Nephron progenitor cell (in vitro differentiated cells): ENCODE data around the gene DNASE2B.

ENCODE experiments used
- DNase-seq: peaks from one replicate; pipeline ENCODE4 v3.0.0; 2021
- H3K27ac Mint-ChIP-seq: 2 replicates; pipeline ENCODE4 v1.8.0; 2021; ENCODE audit warnings: mild to moderate bottlenecking, moderate library complexity, mixed read lengths
- H3K27me3 Mint-ChIP-seq: 2 replicates; pipeline ENCODE4 v1.8.0; 2021; ENCODE audit warnings: mild to moderate bottlenecking, low read depth, mixed read lengths; ENCODE audit not compliant: poor library complexity
- H3K36me3 Mint-ChIP-seq: 2 replicates; pipeline ENCODE4 v1.8.0; 2021; ENCODE audit warnings: low read depth, mixed read lengths
- H3K4me1 Mint-ChIP-seq: 2 replicates; pipeline ENCODE4 v1.8.0; 2021; ENCODE audit warnings: mixed read lengths
- H3K4me3 Mint-ChIP-seq: 2 replicates; pipeline ENCODE4 v1.8.0; 2021; ENCODE audit warnings: mild to moderate bottlenecking, moderate library complexity, mixed read lengths
- H3K9me3 Mint-ChIP-seq: 2 replicates; pipeline ENCODE4 v1.8.0; 2021; ENCODE audit warnings: mild to moderate bottlenecking, moderate library complexity, mixed read lengths
- TF ChIP-seq, protein P1 (sequence below): fragments of 200-600 bp; sonication (generic); IDR thresholded peaks from 2 replicates; pipeline ENCODE4 v1.5.0; 2021; ENCODE audit warnings: antibody characterized with exemption

DNASE2B gene

DNA sequence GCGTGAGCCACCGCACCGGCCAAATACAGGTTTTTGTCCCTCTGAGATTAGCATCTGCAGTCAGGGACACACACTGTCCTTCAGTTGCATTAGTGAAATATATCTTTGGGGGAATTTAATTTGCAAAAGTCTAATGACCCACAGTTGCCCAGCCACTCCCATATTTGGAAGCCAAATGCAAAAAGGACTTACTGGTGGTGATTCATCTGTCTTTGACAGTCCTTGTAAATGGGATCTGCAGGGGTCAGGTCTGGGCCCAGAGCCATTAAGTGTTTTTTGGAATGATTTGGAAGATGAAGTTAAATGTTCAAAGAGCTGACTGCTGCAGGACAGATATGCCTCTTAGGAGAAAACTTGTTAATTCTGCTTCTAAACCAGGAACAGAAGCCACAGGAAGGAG, 44.6 kb upstream of the DNASE2B start:
- Mint-ChIP-seq H3K36me3 (no peaks in the 10 kb centered on the region), H3K9me3 (no peaks in the 10 kb centered on the region), H3K27ac (no peak overlapping the region), H3K4me3 (no peak overlapping the region), H3K27me3 (no peaks in the 10 kb centered on the region), H3K4me1 (peaks cover 26% of the 10 kb centered on the region)
- DNase-seq: no peak
- TF ChIP-seq, protein P1, sequence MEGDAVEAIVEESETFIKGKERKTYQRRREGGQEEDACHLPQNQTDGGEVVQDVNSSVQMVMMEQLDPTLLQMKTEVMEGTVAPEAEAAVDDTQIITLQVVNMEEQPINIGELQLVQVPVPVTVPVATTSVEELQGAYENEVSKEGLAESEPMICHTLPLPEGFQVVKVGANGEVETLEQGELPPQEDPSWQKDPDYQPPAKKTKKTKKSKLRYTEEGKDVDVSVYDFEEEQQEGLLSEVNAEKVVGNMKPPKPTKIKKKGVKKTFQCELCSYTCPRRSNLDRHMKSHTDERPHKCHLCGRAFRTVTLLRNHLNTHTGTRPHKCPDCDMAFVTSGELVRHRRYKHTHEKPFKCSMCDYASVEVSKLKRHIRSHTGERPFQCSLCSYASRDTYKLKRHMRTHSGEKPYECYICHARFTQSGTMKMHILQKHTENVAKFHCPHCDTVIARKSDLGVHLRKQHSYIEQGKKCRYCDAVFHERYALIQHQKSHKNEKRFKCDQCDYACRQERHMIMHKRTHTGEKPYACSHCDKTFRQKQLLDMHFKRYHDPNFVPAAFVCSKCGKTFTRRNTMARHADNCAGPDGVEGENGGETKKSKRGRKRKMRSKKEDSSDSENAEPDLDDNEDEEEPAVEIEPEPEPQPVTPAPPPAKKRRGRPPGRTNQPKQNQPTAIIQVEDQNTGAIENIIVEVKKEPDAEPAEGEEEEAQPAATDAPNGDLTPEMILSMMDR: no peak

DNA sequence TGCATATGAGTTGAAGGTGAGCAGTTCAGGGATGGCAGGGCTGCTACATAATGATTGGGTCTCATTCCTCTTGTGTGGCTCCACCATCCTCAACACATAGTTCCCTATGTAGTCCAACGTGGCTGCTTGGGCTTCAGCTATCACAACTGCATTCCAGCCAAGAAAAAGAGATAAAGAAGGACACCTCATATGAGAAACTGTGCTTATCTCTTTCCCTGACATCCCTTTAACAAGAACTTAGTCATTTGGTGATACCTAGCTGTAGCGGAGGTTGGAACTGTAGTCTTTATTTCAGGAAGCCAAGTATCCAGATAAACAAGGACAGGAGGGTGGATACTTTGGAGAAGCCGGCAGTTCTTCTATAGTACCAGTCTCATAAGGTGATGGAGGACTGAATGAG, 42.7 kb upstream of the DNASE2B start:
- H3K4me1 Mint-ChIP-seq: peaks cover 23% of the 10 kb centered on the region
- H3K27ac Mint-ChIP-seq: no peak overlapping the region
- no peaks in the 10 kb centered on the region for H3K27me3 Mint-ChIP-seq
- H3K36me3 Mint-ChIP-seq: no peaks in the 10 kb centered on the region
- TF ChIP-seq, protein P1: no peak
- no peak for DNase-seq
- H3K4me3 Mint-ChIP-seq: no peak overlapping the region
- no peaks in the 10 kb centered on the region for H3K9me3 Mint-ChIP-seq

DNA sequence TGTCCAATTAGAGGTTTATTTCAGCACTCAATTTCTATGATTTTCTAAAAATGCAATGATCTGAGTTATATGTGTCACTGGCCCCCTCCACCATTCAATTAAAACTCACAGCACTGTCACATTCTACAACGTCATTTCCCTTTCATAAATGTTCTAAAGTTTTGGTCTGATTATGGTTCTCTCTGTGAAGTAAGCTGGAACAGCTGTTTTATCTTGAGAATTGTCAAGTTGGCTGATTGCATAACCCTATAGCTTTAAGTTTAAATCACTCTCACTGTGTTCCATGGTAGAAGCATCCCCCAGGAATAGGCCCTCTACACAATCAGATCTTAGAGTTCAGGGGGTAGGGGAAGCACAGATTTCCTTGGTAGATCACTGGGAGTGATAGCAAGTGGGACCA, 41.4 kb upstream of the DNASE2B start:
- Mint-ChIP-seq H3K4me1 (peaks cover 15% of the 10 kb centered on the region), H3K27ac (no peak overlapping the region), H3K4me3 (no peak overlapping the region), H3K9me3 (no peaks in the 10 kb centered on the region), H3K27me3 (no peaks in the 10 kb centered on the region), H3K36me3 (no peaks in the 10 kb centered on the region)
- DNase-seq: no peak
- TF ChIP-seq, protein P1: no peak

DNA sequence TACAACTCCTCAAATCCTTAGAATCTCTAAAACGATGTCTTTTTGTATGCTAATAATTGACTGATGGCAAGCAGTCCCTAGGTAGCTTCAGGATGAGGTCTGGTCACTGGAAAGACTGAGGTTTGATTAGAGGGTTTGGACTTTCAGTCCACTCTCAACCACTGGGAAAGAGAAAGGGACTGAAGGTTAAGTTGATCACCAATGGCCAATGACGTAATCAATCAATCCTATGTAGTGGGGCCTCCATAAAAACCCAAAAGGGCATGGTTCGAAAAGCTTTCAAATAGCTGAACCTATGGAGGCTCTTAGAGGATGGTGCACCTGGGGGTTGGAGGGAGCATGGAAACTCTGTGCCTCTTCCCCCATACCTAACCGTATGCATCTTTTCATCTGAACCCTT, 39.6 kb upstream of the DNASE2B start:
- TF ChIP-seq, protein P1: no peak
- Mint-ChIP-seq H3K36me3 (no peaks in the 10 kb centered on the region), H3K4me1 (peaks cover 3% of the 10 kb centered on the region), H3K27me3 (no peaks in the 10 kb centered on the region), H3K27ac (no peak overlapping the region), H3K4me3 (no peak overlapping the region), H3K9me3 (no peaks in the 10 kb centered on the region)
- no peak for DNase-seq

DNA sequence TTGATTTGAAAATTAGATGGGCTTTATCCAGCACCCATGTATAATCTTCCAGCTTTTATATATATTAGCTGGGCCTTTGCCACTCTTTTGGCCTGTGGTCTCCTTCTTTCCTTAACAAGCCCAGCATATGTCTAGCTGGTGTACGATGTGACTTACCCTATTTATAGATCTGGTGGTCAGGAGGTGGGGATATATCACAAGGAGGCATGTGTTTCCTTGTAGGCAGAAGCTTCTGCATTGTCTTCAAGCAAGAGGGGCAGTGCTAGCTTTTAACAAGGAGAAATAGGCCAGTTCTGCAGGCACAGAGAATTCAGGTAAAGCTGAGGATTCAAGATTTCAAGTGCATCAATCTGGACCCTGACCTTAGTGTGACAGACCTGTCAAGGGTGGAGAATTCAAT, 38.0 kb upstream of the DNASE2B start:
- H3K4me1 Mint-ChIP-seq: no peaks in the 10 kb centered on the region
- no peak overlapping the region for H3K4me3 Mint-ChIP-seq
- no peaks in the 10 kb centered on the region for H3K27me3 Mint-ChIP-seq
- no peak overlapping the region for H3K27ac Mint-ChIP-seq
- no peaks in the 10 kb centered on the region for H3K9me3 Mint-ChIP-seq
- TF ChIP-seq, protein P1: no peak
- no peaks in the 10 kb centered on the region for H3K36me3 Mint-ChIP-seq
- DNase-seq: no peak

DNA sequence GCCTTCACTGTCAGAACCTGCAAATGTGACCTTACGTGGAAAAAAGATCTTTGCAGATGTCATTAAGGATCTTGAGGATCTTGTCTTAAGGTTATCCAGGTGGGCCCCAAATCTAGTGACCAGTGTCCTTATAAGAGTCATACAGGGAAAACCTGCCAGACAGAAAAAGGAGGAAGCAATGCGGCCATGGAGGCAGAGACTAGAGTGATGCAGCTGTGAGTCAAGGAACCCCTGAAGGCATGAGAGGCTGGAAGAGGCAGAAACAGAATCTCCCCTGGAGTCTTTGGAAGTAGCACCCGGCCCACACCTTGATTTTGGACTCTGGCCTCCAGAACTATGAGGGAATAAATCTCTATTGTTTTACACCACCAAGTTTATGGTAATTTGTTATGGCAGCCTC, 36.5 kb upstream of the DNASE2B start:
- TF ChIP-seq, protein P1: no peak
- Mint-ChIP-seq H3K9me3 (no peaks in the 10 kb centered on the region), H3K36me3 (no peaks in the 10 kb centered on the region), H3K4me3 (no peak overlapping the region), H3K4me1 (peaks cover 5% of the 10 kb centered on the region), H3K27ac (no peak overlapping the region), H3K27me3 (no peaks in the 10 kb centered on the region)
- no peak for DNase-seq
